ENCODE measurements around the gene ZNF83.
"Not testable (repeated sequence)": the region's sequence is repeated elsewhere in the genome, so short reads cannot be mapped to it uniquely, and the experiment has no call there.

The ZNF83 gene

DNA sequence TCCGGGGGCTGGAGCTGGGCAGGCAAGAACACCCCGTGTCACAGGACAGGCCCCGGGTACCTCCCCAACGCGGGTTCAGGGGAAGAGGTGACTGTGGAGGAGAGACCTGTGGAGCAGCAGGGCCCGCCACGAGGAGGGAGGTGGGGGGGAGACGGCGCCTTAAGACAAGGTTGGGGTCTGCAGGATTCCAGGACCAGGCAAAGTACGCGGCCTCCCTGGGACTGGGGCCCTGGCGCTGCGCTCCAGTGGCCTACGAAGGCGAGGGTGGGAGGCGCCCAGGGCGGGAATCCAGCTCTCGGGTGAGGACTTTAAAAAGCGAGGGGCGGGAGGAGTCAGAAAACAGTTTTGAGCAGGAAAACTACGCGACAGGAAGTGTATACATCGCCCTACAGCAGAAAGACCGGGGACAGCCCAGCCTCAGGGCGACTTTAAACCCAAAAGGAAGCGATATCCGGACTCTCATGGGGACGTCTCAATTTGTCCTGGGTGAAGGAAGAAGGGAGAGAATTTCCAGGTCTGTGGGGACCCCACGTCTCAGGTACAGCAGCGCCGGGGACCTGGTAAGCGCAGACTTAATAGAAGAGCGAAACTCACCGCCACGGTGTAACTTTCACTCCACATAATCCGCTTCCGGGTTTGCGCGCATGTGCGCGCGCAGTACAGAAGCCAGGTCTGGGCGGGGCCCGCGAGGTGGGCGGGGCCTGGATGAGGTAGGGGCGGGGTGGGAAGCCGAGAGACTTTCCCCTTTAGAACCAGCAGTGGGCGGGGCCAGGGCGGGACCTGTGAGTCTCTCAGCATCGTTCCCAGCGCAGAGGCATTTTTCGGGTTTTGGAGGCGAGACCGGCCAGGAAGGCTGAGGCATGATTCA is at the start of gene ZNF83:
TSS of gene ZNF83 (minus strand) at position 638 of the 868 bp plus-strand sequence.
- peak; percentile 23 to 95 (median 84) for DNase-seq

DNA sequence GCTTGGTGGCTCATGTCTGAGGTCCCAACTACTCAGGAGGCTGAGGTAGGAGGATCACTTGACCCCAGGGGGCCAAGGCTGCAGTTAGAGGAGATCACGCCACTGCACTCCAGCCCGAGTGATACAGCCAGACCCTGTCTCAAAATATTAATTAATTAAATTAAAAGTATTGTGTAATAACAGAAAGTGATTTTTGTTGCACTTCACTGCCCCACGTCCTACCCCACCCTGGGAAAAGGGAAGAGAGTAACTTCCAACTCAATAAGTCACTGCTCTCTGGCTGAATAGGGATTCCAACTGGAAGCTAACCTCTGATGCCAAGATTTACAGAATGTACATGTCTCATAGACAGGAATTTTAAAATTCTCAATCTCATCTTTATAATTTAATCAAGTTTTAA is 49.5 kb upstream of the ZNF83 start:
- no peak for DNase-seq

DNA sequence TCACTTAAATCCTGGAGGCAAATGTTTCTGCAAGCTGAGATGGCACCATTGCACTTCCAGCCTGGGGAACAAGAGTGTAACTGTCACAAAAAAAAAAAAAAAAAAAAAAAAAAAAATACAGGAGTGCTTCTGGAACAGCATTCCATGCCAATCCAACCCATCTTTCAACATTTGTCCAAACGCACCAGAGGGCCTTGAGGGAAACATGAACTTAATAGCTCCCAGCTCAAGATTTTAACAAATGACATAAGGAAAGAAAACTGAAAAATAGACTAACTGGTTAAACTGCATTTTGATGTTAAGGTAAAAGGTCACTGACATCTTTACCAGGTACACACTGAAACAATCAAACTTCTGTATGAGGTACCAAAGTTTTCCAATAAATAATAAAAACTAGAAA is 47.7 kb upstream of the ZNF83 start:
- DNase-seq, result no peak

DNA sequence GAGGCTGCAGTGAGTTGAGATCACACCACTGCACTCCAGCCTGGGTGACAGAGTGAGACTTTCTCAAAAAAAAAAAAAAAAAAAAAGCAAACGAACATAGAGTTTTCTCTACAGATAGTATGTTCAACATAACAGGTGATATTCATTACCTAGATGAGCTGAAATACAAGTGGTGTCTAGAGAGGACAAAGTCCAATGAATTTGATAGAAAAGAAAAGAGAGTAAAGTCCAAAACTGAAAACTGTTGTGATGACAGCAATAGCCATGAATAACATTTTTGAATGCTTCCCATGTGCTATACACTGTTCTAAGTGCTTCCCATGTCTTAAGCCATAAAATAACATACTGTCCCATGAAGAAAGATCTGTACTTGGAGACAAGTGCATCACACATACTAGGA is 43.1 kb upstream of the ZNF83 start:
- not testable (repeated sequence) for DNase-seq

DNA sequence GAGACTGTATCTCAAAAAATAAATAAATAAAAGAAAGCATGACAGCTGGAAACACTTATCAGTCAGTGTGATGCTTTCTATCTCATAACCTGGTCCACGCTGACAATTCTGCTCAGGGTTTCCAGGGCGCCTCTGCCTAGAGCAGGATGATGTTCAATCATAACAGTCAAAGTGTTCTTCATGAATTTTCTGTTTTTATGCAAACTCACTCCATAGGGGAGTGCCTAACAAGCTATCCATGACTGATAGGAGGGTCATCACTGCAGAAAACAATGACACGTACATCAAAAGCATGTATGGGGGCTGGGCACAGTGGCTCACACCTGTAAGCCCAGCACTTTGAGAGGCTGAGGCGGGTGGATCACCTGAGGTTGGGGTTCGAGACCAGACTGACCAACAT is 41.4 kb upstream of the ZNF83 start:
- DNase-seq, result no peak

DNA sequence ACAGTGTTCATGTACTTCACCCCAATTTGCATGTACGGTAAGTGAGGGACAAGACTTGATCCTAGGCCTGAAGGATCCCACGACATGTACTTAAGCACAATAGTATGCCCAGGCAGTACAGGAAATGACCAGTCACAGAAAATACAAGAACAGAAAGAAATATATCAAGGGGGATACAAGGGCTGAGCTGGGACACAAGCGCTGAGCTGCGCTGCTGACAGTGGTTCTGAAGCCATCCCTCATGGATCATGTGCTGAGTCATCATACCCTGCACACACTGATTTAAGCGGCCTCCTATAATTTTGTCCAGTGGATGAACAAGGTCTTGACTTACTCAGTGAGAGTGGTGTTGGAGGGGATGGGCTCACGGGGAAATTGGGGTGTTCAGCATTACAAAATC is 37.1 kb upstream of the ZNF83 start:
- not testable (repeated sequence) for DNase-seq

DNA sequence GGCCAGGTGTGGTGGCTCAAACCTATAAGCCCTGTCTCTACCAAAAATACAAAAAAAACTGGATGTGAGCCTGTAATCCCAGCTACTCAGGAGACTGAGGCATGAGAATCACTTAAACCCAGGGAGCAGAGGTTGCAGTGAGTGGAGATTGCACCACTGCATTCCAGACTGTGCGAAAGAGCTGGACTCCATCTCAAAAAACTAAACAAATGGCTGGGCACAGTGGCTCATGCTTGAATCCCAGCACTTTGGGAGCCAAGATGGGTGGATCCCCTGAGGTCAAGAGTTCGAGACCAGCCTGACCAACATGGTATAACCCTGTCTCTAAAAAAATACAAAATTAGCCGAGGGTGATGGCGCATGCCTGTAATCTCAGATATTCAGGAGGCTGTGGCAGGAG is 34.9 kb upstream of the ZNF83 start:
- DNase-seq, result no peak

DNA sequence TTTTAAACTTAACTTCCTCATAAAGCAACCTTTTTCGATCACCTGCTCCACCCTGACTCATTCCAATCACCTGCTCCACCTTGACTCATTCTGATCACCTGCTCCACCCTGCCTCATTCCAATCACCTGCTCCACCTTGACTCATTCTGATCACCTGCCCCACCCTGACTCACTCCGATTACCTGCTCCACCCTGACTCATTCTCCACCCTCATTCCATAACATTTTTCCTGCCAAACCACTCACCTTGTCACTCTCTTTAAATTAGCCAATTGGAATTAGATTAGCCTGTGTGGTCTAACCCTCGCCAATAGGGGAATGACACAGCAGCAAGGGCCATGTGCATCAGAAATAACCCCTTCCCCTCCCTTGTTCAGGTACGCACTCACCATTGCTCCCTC is 31.9 kb upstream of the ZNF83 start:
- DNase-seq, result no peak

DNA sequence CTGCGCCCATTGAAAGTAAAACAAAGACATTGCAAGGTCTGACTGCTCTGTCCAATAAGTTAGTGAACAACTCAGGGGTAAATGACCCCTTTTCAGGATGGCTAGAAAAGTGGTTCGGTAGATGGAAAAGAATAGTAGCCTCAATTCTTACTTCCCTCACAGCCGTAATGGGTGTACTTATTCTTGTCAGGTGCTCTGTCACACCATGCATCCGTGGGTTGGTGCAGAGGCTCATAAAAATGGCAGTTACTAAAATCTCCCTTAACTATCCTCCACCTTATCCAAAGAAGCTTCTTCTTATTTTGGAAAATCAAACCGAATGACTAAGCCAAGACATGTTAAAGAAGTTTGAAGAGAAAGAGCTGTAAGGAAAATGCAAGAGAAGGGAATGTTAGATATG is 31.4 kb upstream of the ZNF83 start:
- DNase-seq, result no peak

DNA sequence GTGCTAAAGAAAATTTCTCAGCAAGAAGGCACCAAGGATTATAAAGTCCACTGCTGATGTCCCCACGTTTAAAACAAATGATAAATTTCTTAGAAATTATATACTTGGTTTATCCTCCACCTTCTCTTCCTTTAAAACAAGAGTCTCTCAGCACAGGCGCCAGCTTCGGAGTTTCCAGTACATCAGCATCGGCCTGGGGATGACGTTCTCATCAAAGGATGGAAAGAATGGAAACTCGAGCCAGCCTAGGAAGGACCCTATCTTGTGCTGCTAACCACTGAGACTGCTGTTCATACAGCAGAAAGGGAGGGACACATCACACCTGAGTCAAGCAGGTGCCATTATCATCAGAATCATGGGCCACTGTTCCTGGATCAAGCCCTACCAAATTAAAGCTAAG is 29.8 kb upstream of the ZNF83 start:
- no peak for DNase-seq

DNA sequence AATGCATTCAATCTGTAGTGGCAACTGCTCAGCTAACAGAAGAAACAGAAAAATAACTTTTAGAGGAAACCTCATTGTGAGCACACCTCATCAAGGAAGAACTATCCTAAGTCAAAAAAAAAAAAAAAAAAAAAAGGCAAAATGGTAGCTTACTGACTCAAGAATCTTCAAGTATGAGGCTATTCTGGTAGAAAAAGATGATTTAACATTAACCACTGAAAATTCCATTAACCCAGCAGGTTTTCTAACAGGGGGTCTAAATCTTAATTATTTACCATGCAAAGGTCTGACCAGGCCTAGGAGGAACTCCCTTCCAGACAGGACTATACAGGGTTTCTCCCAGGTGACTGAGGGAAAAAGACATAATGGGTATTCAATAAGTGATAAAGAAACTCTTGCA is 28.4 kb upstream of the ZNF83 start:
- no peak for DNase-seq

DNA sequence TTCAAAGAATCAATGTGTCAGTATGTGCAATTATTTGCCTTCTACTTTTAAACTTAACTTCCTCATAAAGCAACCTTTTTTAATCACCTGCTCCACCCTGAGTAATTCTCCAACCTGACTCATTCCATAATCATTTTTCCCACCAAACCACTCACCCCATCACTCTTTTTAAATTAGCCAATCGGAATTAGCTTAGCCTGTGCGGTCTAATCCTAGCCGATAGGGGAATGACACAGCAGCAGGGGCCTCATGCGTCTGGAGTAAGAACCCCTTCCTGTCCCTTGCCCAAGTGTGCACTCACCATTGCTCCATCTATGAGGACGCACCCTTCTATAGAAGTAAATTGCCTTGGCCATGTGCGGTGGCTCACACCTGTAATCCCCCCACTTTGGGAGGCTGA is 27.4 kb upstream of the ZNF83 start:
- DNase-seq, result no peak

DNA sequence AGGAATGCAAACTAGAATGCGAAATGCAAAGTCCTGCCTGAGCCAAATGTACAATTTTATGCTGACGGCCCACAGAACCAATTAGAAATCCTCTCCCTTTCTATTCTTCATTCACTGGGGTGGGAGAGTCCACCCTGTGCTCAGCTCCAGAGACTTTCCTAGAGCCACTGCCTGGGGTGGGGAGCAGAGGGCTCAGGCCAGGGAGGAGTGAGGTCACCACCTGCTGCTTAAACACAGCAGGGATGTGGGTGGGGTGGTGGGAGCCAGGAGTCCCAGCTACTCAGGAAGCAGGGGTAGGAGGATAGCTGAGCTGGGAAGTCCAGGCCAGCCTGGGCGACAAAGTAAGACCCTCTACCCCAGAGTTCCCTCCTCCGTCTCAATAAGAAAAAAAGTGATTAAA is 26.9 kb upstream of the ZNF83 start:
- DNase-seq, result no peak

DNA sequence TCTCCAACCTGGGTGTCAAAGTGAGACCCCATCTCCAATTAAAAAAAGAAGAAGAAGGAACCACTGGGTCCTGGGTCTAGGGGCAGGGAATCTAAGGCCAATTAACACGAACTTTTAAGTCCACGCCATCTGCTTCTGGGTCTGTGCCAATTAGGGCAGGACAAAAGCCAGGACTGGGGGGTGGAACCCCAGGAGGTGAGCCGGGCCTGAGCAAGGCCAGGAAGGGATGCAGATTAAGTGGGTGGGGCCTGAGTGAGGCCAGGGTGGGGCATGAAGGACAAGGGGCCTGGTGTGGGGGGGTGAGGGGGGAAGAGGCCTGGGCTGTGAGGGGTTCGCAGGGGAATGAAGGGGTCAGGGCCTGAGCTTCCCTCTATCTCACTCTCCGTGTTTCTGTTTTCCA is 26.3 kb upstream of the ZNF83 start:
- DNase-seq, result peak in 1 of 56 donors; percentile 4

DNA sequence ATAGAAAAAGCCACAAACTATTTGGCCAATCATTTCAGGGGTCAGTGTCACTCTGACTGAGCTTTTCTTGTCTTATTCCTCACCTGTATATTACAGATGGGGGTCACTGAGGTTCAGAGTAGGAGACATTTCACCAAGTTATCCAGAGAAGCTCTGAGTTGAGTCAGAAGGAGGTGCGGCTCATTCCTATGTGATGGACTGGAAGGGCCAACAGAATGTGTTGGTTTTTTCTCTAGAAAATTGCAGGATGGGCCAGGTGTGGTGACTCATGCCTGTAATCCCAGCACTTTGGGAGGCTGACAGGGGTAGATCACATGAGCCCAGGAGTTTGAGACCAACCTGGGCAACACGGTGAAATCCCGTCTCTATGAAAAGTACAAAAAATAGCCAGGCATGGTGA is 24.5 kb upstream of the ZNF83 start:
- no peak for DNase-seq

DNA sequence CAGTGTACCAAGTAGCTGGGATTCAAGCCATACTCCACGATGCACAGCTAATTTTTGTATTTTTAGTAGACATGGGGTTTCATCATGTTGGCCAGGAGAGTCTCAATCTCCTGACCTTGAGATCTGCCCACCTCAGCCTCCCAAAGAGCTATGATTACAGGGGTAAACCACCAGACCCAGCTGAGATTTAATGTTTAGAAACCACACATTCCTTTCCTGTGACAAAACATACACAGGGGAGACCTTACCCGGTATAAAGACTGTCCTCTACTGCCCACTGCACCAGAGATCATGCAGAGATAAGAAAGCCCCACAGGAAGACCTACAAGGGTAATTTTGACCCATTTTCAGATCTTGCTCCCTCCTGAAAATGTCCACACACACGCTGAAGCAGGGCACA is 22.8 kb upstream of the ZNF83 start:
- DNase-seq, result no peak

DNA sequence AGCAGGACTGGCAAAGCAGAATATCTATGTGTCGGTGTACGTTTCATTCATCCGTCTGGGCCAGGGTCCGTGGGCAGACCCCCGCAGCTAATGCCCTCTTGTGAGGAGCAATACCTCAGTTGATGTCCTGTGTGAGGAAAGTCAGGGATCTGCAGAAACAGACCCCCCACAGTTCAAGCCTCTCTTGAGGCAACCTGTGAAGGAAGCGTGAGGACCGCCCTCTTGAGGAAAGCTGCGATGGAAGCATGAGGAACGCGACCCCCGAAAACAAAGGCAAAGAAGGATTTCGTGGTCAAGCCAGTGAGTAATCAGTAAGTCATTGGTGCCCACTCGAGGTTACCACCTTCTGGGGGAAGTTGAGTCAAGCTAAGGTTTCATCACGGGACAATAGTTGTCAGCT is 20.9 kb upstream of the ZNF83 start:
- DNase-seq, result no peak

DNA sequence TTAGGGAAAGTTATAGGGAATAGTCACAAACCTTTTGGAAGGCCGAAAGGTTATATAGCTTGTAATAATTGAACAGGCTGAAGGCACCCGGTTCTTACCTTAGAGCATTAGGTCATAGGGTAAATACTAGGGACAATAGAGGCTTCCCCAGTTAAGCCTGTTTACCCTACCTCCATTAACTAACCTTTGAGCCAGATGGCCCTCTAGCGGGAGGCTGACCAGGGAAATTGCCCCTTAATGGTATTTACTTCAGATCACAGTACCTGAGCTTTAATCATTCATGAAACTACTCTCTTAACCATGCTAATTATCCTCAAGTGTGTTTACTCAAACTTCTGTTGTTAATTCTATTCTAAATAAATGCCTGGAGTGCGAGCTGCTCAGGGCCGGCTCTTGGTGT is 20.4 kb upstream of the ZNF83 start:
- no peak for DNase-seq

DNA sequence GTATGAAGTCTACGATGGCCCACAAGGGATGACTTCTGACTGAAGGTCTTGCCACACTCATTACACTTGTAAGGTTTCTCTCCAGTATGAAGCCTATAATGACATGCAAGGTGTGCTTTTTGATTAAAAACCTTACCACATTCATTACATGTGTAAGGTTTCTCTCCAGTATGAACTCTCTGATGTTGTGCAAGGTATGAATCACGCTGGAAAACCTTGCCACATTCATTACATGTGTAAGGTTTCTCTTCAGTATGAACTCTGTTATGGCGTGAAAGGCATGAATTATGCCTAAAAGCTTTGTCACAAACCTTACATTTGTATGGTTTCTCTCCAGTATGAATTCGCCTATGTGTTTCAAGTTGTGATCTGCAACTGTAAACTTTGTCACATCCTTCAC is 15.0 kb upstream of the ZNF83 start:
- DNase-seq, result no peak

DNA sequence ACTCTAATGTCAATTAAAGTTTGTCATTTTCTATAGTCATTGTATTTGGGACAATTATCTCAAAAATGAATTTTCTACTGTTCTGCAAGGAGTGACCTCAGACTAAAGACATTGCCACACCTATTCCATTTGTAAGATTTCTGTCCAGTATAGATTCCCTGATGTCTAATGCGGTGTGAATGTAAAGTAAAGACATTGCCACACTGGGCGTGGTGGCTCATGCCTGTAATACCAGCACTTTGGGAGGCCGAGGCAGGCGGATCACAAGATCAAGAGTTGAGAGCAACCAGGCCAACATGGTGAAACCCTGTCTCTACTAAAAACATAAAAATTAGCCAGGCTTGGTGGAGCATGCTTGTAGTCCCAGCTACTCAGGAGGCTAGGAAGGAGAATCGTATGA is 13.8 kb upstream of the ZNF83 start:
- no peak for DNase-seq

DNA sequence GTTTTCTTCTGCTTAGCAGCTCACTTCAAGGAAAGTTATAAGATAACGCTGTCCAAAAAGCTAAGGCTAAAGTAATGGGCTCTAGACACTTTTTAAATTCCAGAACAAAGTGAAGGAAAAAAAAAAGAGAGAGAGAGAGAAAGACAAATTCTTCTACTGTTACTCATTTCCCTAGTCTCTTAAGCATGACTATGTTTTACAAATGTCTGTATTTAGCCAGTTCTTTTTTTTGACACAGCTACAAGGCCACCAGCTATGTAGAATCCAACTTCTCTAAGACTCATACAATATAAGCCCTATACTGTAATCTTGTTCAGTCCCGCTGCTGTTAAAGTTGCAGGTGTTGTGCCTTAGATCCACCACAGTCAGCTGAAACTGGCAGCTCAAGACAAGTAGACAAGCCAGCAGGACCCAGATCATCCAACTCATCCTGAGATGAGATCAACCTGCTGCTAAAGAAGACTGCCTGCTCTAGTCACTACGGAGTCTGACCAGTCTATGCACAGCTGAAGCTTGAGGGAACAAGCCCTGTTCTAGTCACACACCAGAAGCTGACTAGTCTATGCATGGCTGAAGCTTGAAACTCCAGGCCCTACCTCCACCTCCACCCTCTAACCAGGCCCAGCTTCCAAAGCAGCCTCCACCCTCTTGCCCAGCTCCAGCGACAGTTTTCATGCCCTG is 10.3 kb upstream of the ZNF83 start:
- no peak for DNase-seq

DNA sequence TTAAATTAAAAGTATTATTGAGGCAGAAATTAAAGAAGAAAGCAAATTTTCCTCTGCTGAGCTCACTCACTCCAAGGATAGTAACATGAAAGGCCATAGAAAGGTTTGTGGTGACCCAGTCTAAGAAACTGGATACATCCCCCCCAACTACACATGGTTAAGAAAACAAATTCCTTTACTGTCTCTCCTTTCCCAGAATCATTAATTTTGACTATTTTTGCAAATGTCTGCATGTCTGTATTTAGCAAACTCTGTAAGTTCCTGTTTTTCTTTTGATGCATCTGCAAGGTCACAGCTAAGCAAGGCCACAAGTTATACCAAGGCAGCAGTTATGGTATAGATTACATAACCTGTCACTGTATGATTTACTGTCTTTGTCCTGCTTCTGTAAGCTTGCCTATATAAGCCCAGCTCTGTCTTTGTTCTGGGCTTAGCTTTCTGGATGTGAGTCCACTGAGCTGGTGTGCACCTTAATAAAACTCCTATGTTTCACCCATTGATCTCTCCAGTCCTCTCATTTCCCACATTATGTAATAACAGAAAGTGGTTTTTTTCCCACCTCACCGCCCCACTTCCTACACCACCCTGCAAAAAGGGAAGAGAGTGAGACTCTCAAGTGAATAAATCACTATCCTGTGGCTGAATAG is 8.5 kb upstream of the ZNF83 start:
- DNase-seq, result no peak

DNA sequence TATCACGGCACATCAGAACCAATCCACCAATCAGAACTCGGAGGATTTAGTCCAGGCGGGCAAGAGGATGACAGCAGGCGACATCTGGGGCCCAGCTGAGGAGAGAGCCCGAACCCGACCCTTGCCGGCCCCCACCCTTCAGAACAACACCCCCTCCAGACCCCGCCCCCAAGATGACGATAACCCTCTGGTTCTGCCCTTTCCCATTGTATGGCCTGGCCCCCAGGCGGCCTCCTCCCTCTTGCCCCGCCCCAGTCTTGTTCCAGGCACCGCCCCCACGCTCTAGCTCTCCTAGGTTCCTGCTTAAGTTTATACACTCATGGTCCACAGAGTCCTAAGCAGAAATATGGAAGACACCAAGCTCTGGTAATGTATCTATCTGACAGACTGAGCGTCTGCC is 2.8 kb upstream of the ZNF83 start:
- DNase-seq, result no peak
